ENCODE results near the gene LSM3.

Gene LSM3

DNA sequence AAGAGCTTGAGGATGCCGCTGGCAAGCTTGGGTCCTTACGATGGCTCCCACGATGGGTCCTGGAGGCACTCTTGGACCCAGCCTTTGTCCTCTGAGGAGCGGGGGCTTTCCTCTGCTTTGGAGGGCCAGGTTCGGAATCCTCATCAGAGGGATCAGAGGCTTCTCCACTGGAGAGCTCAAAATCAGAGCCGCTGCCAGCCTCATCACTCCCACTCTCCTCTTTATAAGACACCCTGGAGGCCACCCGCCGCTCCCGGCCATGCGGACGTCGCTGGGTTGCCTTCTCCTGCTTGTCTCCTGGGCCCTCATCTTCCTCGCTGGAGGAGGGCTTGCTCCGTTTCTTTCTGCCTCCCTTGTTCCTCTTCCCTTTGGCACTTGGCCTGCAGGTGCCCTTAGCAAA lies 20.2 kb upstream of the LSM3 start:
- Mint-ChIP-seq H3K9me3 (peaks cover 9% of the 10 kb centered on the region in 2 donors), H3K27ac (peak overlapping the region; percentile 20), H3K4me3 (no peak overlapping the region), H3K36me3 (peaks cover 69 to 93% of the 10 kb centered on the region in 2 donors), H3K4me1 (peaks cover 6 to 21% of the 10 kb centered on the region in 2 donors), H3K27me3 (no peaks in the 10 kb centered on the region)
- ATAC-seq (replicated peaks) (no peak), DNase-seq (no peak)

DNA sequence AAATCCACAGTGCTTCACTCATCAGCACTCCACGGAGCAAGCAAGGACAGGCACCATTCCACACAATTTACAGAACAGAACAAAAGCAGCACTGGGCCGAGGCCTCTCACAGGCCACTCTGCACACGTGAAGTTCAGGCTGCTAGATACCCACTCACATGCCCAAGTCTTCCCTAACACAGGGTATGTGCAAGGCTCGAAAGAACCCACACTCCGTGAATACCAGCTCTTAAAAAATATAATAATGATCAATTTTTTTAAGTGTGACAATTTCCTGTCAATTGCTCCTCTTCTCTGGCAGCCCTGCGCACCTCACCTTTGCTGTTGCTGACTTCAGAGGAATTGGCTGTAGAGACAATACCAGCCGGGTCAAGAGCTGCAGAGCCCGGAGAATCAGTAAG lies 19.2 kb upstream of the LSM3 start:
- H3K27ac Mint-ChIP-seq = no peak overlapping the region
- no peaks in the 10 kb centered on the region for H3K27me3 Mint-ChIP-seq
- ATAC-seq (replicated peaks) (no peak), DNase-seq (no peak)
- H3K36me3 Mint-ChIP-seq = peaks cover 71 to 93% of the 10 kb centered on the region in 2 donors
- no peak overlapping the region for H3K4me3 Mint-ChIP-seq
- peaks cover 9 to 12% of the 10 kb centered on the region in 2 donors for H3K9me3 Mint-ChIP-seq
- H3K4me1 Mint-ChIP-seq = peaks cover 5 to 19% of the 10 kb centered on the region in 2 donors

DNA sequence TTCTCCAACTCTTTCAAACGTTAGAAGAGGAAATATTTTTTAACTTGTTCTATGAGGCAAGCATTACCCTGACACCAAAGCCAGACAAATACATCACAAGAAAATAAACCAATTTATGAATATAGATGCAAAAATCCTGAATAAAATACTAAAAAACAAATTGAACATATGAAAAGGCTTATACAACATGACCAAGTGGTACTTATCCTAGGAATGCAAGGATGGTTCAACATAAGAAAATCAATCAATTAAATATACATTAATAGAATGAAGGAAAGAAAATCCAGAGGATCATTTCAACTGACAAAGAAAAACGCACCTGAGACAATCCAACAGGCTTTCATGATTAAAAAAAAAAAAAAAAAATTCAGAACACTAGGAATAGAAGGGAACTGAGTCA lies 17.3 kb upstream of the LSM3 start:
- peaks cover 9 to 12% of the 10 kb centered on the region in 2 donors for H3K9me3 Mint-ChIP-seq
- no peaks in the 10 kb centered on the region for H3K27me3 Mint-ChIP-seq
- DNase-seq = no peak
- no peak for ATAC-seq (replicated peaks)
- no peak overlapping the region for H3K27ac Mint-ChIP-seq
- H3K4me1 Mint-ChIP-seq = peaks cover 0 to under 1% of the 10 kb centered on the region in 2 donors
- no peak overlapping the region for H3K4me3 Mint-ChIP-seq
- peaks cover 77 to 92% of the 10 kb centered on the region in 2 donors for H3K36me3 Mint-ChIP-seq

DNA sequence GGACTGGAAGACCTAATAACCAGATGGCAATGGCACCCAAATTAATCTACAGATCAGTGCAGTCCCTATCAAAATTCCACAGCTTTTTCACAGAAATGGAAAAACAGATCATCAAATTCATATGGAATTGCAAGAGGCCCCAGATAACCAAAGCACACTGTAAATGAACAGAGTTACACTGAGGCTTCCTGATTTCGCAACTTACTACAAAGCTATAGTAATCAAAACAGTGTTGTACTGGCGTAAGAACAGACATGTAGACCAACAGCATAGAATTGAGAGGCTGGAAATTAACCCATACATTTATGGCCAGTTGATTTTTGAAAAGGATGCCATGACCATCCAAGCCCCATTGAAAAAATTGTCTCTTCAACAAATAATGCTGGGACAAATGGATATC lies 16.4 kb upstream of the LSM3 start:
- Mint-ChIP-seq H3K36me3 (peaks cover 79 to 93% of the 10 kb centered on the region in 2 donors), H3K27ac (no peak overlapping the region), H3K4me3 (no peak overlapping the region), H3K27me3 (no peaks in the 10 kb centered on the region), H3K4me1 (peaks cover under 1% of the 10 kb centered on the region in 2 donors), H3K9me3 (peaks cover 9 to 12% of the 10 kb centered on the region in 2 donors)
- DNase-seq (no peak), ATAC-seq (replicated peaks) (no peak)

DNA sequence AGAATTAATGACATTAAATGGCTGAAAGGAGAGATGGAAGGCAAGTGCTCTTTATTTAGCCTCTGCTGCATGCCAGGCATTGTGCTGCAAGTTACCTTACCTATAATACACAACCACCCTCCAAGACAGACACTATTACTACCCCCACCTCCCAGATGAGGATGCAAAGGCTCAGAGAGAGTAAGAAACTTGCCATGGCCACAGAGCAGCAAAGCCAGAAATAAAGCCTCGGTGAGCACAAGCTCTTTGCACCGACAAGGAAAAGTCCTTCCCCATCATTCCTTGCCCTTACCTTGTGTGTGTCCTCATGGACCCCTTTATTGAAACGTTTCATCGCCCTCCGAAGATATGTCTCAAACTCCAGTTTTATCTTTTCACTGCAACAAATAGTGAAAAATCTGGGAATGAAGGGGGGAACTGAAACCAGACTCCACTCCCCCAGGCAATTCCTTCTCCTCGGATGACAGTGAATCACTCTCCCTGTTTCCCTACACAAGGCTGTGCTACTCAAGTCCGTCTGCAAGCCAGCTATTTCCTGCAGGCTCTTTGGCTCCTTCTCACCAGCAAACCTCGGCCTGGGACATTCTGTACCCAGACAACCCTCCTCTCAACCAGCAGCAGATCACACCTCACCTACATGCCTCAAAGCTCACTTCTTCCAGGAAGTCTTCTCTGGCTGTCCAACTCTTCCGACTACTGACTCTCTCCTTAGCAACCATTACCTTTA lies 11.6 kb upstream of the LSM3 start:
- Mint-ChIP-seq H3K27ac (no peak overlapping the region), H3K4me3 (no peak overlapping the region), H3K27me3 (no peaks in the 10 kb centered on the region), H3K9me3 (peaks cover 4 to 7% of the 10 kb centered on the region in 2 donors), H3K4me1 (peaks cover 10 to 20% of the 10 kb centered on the region in 2 donors), H3K36me3 (peaks cover 80 to 83% of the 10 kb centered on the region in 2 donors)
- ATAC-seq (replicated peaks) (no peak), DNase-seq (no peak)

DNA sequence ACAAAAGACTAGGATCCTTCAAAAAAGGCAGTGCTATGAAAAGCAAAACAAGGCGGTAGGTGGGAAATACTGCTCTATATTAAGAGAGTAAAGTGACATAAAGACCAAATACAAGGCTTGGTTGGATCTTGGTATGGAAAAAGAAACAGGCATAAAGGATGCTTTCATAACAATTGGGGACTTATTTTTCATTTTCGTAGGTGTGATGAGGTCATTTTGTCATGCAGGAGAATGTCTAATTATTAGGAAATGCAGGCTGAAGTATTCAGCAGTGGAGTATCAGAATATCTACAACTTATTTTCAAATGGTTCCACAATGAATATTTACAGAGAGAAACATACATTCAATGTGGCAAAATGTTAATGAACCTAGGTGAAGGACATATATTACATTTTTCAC lies 9.2 kb upstream of the LSM3 start:
- no peaks in the 10 kb centered on the region for H3K27me3 Mint-ChIP-seq
- peaks cover 17 to 25% of the 10 kb centered on the region in 2 donors for H3K4me1 Mint-ChIP-seq
- no peaks in the 10 kb centered on the region for H3K9me3 Mint-ChIP-seq
- H3K27ac Mint-ChIP-seq = no peak overlapping the region
- H3K4me3 Mint-ChIP-seq = no peak overlapping the region
- H3K36me3 Mint-ChIP-seq = peaks cover 66 to 70% of the 10 kb centered on the region in 2 donors
- no peak for DNase-seq
- ATAC-seq (replicated peaks) = no peak

DNA sequence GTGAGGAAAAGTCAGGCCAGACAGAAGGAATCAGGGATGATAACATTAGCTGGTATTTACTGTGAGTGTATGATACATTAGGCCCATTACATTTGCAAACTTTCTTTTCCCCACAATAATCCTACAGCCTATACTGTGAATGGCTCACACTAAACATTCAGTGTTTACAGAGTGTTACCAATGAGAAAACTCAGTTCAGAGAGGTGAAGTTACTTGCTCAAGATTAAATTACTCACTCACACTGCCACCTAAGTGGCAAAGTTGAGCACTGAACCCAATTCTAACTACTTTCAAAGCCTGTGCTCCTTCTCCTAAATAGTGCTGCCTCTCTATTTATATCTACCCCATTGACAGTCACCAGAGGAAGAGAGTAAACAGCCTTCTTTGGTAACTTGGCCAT lies 8.7 kb upstream of the LSM3 start:
- no peak for DNase-seq
- Mint-ChIP-seq H3K4me1 (peaks cover 19 to 28% of the 10 kb centered on the region in 2 donors), H3K9me3 (no peaks in the 10 kb centered on the region), H3K4me3 (no peak overlapping the region), H3K36me3 (peaks cover 62 to 65% of the 10 kb centered on the region in 2 donors), H3K27me3 (no peaks in the 10 kb centered on the region), H3K27ac (no peak overlapping the region)
- ATAC-seq (replicated peaks) = no peak

DNA sequence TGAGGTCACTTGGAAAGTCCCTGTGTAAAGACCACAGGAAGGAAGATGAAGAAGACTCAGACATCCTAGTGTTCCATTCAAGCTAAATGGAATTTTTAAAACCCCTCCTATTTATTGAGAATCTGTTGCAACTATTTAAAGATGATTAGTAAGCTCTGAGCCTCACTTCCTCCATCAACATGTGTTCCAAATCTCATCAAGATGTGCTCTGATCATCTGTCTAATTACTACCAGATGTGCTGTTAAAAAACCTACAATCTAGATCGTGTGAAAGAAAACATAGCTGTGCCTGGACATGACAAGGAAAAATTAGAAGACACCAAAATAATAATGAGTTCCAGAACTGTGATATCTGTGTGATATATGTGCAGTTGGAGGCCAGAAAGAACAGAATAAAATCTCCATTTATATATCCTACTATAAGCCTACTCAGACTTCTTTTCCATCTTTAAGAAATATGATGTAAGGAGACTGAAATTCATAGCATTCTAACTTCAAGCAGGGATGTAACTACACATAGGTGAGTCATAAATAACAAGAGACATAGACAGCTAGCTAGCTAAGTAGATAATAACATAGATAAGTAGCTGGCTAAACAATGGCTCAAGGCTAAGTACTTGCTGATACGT lies 8.0 kb upstream of the LSM3 start:
- Mint-ChIP-seq H3K36me3 (peaks cover 56 to 64% of the 10 kb centered on the region in 2 donors), H3K27ac (peak overlapping the region; percentile 52), H3K9me3 (no peaks in the 10 kb centered on the region), H3K4me3 (no peak overlapping the region), H3K27me3 (no peaks in the 10 kb centered on the region), H3K4me1 (peaks cover 26 to 35% of the 10 kb centered on the region in 2 donors)
- ATAC-seq (replicated peaks) (no peak), DNase-seq (no peak)

DNA sequence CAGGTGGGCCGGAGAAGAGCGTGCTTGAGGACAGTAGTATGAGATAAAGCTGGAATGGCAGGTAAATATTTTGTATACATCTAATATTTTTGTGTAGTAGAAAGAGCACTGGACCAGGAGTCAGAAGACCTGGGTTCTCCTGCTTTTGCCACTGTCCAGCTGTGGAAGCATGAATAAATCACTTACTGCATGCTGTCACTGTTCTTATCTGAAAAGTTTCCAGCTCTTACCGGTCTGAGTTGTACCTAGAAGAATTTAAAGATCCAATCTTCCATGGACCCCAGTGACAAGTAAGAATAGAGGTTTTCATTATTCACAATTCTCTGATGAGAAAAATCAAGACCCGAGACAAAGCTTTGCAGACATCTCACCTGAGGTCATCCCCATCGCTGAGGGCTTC lies 6.1 kb upstream of the LSM3 start:
- H3K9me3 Mint-ChIP-seq = no peaks in the 10 kb centered on the region
- no peak overlapping the region for H3K4me3 Mint-ChIP-seq
- no peak for DNase-seq
- H3K27me3 Mint-ChIP-seq = no peaks in the 10 kb centered on the region
- H3K4me1 Mint-ChIP-seq = peaks cover 33 to 45% of the 10 kb centered on the region in 2 donors
- no peak for ATAC-seq (replicated peaks)
- peaks cover 38 to 47% of the 10 kb centered on the region in 2 donors for H3K36me3 Mint-ChIP-seq
- no peak overlapping the region for H3K27ac Mint-ChIP-seq

DNA sequence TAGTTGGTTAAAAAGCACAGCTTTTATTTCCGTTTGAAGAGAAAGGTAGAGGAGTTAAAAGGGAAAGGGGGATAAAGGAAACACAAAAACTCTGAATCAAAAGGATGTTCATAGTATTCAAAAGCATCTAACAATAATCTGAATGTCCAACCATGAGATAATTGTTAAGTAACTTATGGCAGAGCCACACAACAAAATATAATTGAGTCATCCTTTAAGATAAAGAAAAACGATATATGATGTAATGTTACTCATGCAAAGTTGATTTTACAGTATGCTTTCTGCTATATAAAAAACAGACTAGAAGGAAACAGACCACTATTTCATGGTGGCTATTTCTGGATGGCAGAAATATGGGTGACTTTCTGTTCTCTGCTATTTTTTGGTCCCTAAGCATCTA lies 4.1 kb upstream of the LSM3 start:
- Mint-ChIP-seq H3K9me3 (no peaks in the 10 kb centered on the region), H3K36me3 (peaks cover 28 to 37% of the 10 kb centered on the region in 2 donors), H3K4me3 (no peak overlapping the region)

DNA sequence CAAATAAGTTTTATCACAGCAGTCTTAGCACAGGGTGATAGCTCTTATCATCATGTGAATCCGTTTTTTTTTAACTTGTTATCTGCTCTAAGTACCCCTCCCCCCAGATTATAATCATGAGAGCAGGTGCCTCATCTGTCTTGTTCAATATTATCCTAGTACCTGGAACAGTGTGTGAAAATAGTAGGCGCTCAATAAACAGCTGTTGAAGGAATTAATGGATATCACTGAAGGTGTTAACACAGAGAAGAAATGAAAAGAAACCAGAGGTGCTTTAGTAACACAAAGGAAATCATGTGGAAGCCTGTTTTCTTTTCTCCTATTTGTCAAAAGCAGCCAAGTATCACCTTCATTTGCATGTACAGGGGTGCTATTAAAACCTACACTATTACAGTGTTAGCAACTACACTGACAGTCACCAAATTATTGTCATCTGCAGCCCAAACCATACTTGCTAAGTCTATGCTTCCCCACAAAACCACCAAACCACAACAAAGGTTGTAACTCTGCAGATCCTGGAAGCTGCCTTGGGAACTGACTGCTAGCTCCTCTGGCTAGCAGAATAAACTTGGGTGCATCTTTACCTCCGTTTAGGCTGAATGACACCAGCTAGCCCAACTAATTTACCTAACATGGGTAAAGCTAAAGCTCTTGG lies 3.1 kb upstream of the LSM3 start:
- Mint-ChIP-seq H3K27ac (no peak overlapping the region), H3K4me3 (no peak overlapping the region), H3K36me3 (peaks cover 20 to 29% of the 10 kb centered on the region in 2 donors), H3K27me3 (no peaks in the 10 kb centered on the region), H3K9me3 (no peaks in the 10 kb centered on the region), H3K4me1 (peaks cover 37 to 55% of the 10 kb centered on the region in 2 donors)
- DNase-seq (no peak), ATAC-seq (replicated peaks) (no peak)

More for the DNA sequence above, 4.1 kb upstream of the LSM3 start:
- no peak for DNase-seq
- no peak for ATAC-seq (replicated peaks)
- peaks cover 39 to 53% of the 10 kb centered on the region in 2 donors for H3K4me1 Mint-ChIP-seq
- no peak overlapping the region for H3K27ac Mint-ChIP-seq
- H3K27me3 Mint-ChIP-seq = no peaks in the 10 kb centered on the region

DNA sequence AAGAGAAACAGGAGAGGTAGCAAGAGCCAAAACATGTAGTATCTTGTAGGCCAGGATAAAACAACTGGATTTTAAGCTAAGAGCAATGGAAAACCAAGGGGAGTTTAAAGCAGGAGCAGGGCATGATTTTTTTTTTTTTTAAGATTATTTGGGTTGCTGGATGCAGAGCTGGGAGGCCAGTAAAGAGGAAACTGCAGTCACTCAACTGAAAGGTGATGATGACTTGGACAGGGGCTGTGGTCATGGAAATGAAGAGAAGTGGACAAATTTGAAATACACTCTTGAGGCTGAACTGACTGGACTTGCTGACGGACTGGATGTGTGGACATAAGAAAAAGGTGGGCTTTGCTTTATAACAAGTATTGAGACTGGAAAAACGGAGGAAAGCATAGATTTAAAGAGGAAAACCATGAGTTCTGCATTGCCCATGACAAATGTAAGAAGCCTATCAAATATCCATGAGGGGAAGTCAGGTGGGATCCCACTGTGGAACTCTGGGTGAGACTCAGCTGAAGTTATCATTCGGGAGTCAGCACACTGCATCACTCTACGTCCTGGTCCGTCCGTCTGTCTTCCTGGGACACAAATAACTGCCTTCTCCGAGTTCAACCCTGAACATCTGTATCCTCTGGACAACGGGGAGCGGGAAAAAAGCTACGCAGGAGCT lies 904 bp upstream of the LSM3 start:
- Mint-ChIP-seq H3K4me1 (peaks cover 35 to 56% of the 10 kb centered on the region in 2 donors), H3K27me3 (no peaks in the 10 kb centered on the region), H3K4me3 (peak overlapping the region; percentile 92 to 98), H3K36me3 (peaks cover 4 to 18% of the 10 kb centered on the region in 2 donors), H3K9me3 (no peaks in the 10 kb centered on the region), H3K27ac (peak overlapping the region; percentile 100)
- DNase-seq = no peak
- ATAC-seq (replicated peaks) = peak; percentile 13 to 28

DNA sequence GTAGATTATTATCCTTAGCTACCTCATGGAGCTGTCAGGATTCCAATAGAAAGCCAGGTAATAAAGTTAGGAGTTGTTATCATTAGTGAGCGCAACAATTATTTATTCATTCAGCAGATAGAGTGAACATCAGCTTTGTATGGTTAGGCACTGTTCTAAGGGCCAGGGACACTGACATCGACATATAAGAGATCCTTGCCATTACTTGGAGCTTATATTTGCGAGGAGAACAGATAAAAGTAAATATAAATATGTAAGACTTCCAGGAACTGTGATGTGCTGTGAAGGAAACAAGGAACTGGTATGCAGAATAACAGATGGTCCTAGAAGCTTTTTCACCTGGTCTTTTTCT lies 473 bp downstream of the LSM3 start:
- no peaks in the 10 kb centered on the region for H3K9me3 Mint-ChIP-seq
- ATAC-seq (replicated peaks) (no peak), DNase-seq (no peak)
- H3K4me1 Mint-ChIP-seq = peaks cover 33 to 55% of the 10 kb centered on the region in 2 donors
- no peaks in the 10 kb centered on the region for H3K27me3 Mint-ChIP-seq
- H3K27ac Mint-ChIP-seq = peak overlapping the region; percentile 100
- peak overlapping the region; percentile 92 to 98 for H3K4me3 Mint-ChIP-seq
- peaks cover 4 to 22% of the 10 kb centered on the region in 2 donors for H3K36me3 Mint-ChIP-seq

DNA sequence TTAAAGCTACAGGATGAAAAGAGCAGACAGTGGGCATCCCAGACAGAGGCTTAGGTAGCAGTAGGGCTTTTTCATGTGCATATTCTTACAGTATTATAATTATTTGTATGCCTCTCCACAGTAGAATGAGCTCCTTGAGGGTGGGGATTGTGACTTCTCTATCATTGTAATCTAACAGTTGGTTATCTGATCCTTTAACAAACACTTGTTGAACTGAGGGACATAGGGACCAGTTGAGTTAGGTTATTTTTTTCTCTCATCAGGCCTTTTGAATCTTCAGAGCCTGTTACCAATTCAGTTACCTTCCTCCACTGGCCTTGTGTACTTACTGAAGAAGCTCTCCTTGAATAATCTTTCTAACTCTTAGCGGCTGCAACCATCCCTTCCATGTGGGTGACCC lies 1.2 kb downstream of the LSM3 start:
- Mint-ChIP-seq H3K27me3 (no peaks in the 10 kb centered on the region), H3K27ac (peak overlapping the region; percentile 100), H3K4me1 (peaks cover 32 to 53% of the 10 kb centered on the region in 2 donors), H3K9me3 (no peaks in the 10 kb centered on the region), H3K36me3 (peaks cover 5 to 23% of the 10 kb centered on the region in 2 donors), H3K4me3 (peak overlapping the region; percentile 92 to 98)
- no peak for DNase-seq
- ATAC-seq (replicated peaks) = no peak

Data from stimulated activated naive B cell treated with anti-CD40 and anti-IgM and Interleukin-4, amounts not matched to agents 10 μg/mL and 1 μg/mL and 100 μg/mL, for 72 hours (primary cell).